Left renal cortex interstitium (tissue), 4 donors: ENCODE measurements around the gene SP100. TPM values are rescaled to one million over a fixed set of nuclear protein-coding genes. Genes with fewer than 3 reads are reported as not detected.
"Not testable (repeated sequence)": the region's sequence is repeated elsewhere in the genome, so short reads cannot be mapped to it uniquely, and the experiment has no call there.

ENCODE experiments used
- DNase-seq, 4 donors: peaks; one replicate each; pipeline ENCODE4 v3.0.0-alpha.2; 2013; ENCODE audit warnings: low read depth in 4 of 4, low spot score in 2 of 4, missing footprints in 1 of 4
- polyA plus RNA-seq, 4 donors: library from polyadenylated mRNA; unstranded; fragments of 120-200 nt; gene quantifications; one replicate each; pipeline ENCODE4 v1.2.1, GENCODE V29; 2013; ENCODE audit not compliant: insufficient read length in 4 of 4

The SP100 gene
- polyA plus RNA-seq: 10 to 100 TPM; 23.9 to 29.3 (median 26.3) TPM

- DNase-seq: no peak
Measured at GRCh38 chr2:230416061-230416721, at the start of gene SP100. SP100 (plus strand) TSS chr2:230416201; CDS start chr2:230416297, 96 bp downstream.

DNA sequence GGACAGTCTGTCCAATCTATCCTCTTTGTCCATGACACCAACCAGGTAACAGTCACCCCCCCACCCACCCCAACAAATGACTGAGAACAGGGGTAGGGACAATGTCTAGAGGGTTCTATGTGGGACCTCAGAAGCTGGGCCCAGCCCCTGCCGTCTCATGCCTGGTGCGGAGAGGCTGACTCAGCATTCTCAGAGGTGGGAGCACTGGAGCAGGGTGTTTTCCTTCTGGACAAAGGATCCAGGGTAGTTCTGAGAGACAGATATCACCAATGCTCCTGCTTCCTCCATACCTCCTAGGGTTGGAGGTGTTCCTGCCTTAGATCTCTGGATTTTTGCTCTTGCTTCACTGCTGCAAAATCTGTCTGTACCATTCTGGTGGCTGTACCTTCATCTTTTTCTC, 33.9 kb upstream of the SP100 start:
- no peak for DNase-seq

DNA sequence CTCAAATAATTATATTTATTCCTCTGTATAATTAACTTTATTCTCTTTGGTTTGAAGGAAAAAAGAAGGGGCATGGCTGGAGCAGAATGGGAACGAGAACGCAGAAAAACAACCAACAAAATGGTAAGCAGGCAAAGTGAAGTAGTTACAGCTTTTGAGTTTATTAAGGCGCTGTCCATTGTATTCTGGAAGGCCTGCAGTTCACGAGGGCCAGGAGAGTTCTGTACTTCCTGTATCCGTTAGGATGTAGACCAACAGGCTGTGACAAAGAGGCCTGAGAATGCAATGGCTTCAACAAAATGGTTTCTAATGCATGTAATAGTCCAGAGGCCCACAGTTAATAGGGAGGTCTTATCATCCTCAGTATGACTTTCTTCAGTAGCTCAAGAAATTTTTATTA, 32.5 kb upstream of the SP100 start:
- DNase-seq: no peak

- DNase-seq: no peak
Measured at GRCh38 chr2:230384986-230385385, 31.0 kb upstream of the SP100 start.

DNA sequence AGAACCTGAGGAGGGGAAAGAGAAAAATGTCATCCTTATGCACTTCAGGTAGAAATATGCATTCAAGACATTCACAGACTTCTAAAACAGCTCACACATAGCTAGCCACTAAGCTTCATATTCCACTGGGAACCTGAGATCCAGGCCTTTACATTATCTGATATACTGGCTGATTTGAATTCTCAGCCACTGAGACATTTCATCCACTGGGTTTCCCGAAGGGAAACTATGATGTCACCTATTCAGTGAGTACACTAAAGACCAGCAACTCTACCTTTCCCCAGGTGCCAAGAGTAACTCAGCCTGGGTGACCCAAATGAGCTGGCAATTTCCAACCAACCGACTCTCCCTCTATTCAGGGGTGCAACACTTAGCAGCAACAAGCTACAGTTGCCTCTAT, 21.7 kb upstream of the SP100 start:
- no peak for DNase-seq

- DNase-seq: not testable (repeated sequence)
Measured at GRCh38 chr2:230398698-230399097, 17.3 kb upstream of the SP100 start.

DNA sequence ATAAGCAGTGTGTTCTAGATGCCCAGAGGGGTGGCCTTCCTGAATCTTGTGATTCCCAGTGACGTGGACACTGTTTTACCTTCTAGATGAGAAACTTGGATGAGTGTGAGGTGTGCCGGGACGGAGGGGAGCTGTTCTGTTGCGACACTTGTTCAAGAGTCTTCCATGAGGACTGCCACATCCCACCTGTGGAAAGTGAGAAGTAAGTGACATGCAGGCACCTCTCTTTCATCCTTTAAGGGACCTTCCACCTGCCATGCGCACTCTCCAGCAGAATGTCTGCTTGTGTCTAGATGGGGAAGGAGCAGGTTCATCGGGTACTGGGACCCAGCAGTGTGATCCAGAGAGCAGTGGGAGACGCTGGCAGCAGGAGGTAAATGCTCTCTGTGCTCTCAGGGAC, 16.0 kb upstream of the SP100 start:
- no peak for DNase-seq

GRCh38 chr2:230400454-230400853, 15.5 kb upstream of the SP100 start:
- DNase-seq: no peak

- DNase-seq: not testable (repeated sequence)
Measured at GRCh38 chr2:230401026-230401425, 15.0 kb upstream of the SP100 start.

DNA sequence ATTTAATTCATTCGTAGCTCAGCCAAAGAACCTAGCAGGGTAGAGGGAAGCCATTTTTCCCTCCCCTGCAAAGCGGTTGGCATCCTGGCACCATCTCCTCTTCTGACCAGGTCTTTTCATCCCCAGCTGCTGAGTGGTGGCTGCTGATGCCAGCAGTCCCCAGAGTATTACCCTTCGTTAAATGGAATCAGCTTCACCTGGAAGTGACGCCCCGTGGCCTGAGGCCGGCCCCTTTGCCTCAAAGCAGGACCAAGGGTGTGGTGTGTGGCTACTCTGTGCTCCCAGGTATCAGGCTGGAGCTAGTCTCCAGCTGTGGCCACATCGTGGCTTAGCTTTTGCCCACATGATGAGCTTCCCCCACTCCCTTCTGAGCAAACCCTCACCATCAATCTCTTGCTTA, 12.3 kb upstream of the SP100 start:
- DNase-seq: no peak

GRCh38 chr2:230405824-230406223, 10.2 kb upstream of the SP100 start:
- no peak for DNase-seq

DNA sequence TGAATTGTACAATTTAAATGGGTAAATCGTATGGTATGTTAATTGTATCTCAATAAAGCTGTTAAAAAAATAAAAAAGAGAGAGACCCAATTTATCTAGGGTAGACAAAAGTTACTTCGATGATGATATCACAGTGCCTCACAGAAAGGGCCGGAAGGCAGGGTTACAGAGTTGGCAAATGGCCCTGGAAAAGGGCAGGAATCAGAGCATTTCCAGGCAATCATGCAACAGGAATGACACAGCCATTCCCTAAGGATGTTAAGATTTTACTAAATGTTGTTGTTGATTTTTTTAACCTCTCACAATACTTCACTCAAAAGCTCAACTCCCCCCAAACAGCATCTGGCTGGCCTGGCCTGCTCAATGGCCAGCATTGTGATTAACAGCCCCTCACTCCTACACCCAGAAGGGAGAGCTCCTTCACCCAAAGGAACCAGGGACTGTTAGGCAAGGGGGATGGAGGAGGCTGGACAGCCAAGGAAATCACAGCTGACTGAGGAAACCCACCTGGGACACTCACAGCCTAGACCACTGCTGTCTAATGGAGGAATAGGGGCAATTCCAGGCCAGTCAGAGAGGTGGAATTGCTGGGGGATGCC, 7.7 kb upstream of the SP100 start:
- DNase-seq: no peak

GRCh38 chr2:230409316-230409715, 6.7 kb upstream of the SP100 start:
- DNase-seq: not testable (repeated sequence)

GRCh38 chr2:230410263-230410662, 5.7 kb upstream of the SP100 start:
- DNase-seq: no peak

- no peak for DNase-seq
Measured at GRCh38 chr2:230410861-230411569, 5.0 kb upstream of the SP100 start.

GRCh38 chr2:230411570-230412370, 4.2 kb upstream of the SP100 start:
- peak in 2 of 4 donors; percentile 33 to 42 for DNase-seq

- DNase-seq: no peak
Measured at GRCh38 chr2:230412371-230412711, 3.7 kb upstream of the SP100 start.

DNA sequence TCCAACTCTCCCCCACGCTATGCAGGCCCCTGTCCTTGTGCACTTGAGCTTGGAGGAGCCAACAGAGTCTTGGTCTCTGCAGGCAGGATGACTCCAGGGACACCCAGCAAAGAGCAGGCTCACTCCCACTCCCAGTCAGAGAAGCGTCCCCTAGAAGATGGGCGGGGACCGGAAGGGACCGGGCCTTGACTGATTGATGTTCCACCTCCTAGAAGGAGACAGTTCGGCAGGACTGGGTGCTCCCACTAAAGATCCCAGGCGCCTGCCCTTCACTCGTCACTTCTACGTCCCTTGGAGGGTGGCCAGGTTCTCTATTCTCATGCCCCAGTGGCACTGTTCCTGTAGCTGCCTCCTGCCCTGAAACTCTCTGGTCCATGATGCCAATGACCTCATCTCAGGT, 3.2 kb upstream of the SP100 start:
- no peak for DNase-seq

- no peak for DNase-seq
Measured at GRCh38 chr2:230413479-230413878, 2.5 kb upstream of the SP100 start.

DNA sequence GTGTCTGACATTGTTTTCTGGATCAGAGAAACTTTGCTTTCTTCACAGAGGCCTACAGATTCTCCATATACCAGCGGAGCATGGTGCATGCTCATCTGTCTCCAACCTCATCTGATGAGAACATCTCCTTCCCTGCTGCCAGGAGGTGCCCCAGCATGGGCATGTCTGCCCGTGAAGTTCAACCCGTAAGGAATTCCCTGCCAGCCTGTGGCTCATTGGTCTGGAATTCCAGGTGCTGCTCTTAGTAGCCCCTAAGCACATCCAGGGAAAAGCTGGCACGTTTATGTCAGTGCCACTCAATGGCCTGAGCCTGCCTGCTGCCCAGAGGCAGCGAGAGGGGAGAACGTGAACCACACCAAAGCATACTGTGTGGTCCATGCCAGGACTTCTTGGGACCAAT, 1.7 kb upstream of the SP100 start:
- DNase-seq: no peak

- no peak for DNase-seq
Measured at GRCh38 chr2:230417436-230417835, 1.4 kb downstream of the SP100 start.
